H9 (cell line): ENCODE data around the gene MYOCD. TPM values are rescaled to one million over a fixed set of nuclear protein-coding genes. Genes with fewer than 3 reads are reported as not detected.

ENCODE experiments used
- DNase-seq: peaks from one replicate; pipeline ENCODE4 v3.0.0-alpha.2; 2017
- H2AFZ ChIP-seq: one replicate; pipeline ENCODE4 v1.6.1; 2013; ENCODE audit warnings: mild to moderate bottlenecking, low read length, control low read depth, moderate library complexity
- H2AK5ac ChIP-seq: 2 replicates; pipeline ENCODE4 v1.6.1; 2013; ENCODE audit warnings: low read length, control low read depth, mixed read lengths; ENCODE audit not compliant: insufficient read length
- H2BK120ac ChIP-seq: one replicate; pipeline ENCODE4 v1.6.1; 2013; ENCODE audit warnings: low read depth, mild to moderate bottlenecking, low read length, control low read depth, inconsistent platforms; ENCODE audit not compliant: poor library complexity, severe bottlenecking
- H2BK12ac ChIP-seq: 2 replicates; pipeline ENCODE4 v1.6.1; 2013; ENCODE audit warnings: low read length, control low read depth, mixed read lengths, low read depth; ENCODE audit not compliant: insufficient read length
- H2BK15ac ChIP-seq: 2 replicates; pipeline ENCODE4 v1.6.1; 2013; ENCODE audit warnings: low read depth, low read length, control low read depth
- H2BK20ac ChIP-seq: one replicate; pipeline ENCODE4 v1.6.1; 2013; ENCODE audit warnings: low read depth, mild to moderate bottlenecking, low read length, control low read depth, inconsistent platforms; ENCODE audit not compliant: poor library complexity, severe bottlenecking
- H2BK5ac ChIP-seq: 2 replicates; pipeline ENCODE4 v1.6.1; 2013; ENCODE audit warnings: low read length, control low read depth, mixed read lengths; ENCODE audit not compliant: insufficient read length
- H3K14ac ChIP-seq: 2 replicates; pipeline ENCODE4 v1.6.1; 2013; ENCODE audit warnings: low read length, control low read depth; ENCODE audit not compliant: insufficient read depth
- H3K18ac ChIP-seq: 2 replicates; pipeline ENCODE4 v1.6.1; 2013; ENCODE audit warnings: low read depth, mild to moderate bottlenecking, mixed read lengths, low read length, control low read depth; ENCODE audit not compliant: insufficient read length
- H3K23ac ChIP-seq: 2 replicates; pipeline ENCODE4 v1.6.1; 2013; ENCODE audit warnings: low read length, control low read depth, mixed read lengths, low read depth; ENCODE audit not compliant: insufficient read length
- H3K23me2 ChIP-seq: 2 replicates; pipeline ENCODE4 v1.6.1; 2013; ENCODE audit warnings: low read depth, mild to moderate bottlenecking, mixed read lengths, low read length, control low read depth; ENCODE audit not compliant: insufficient read length, poor library complexity, severe bottlenecking
- H3K27ac ChIP-seq: 2 replicates; pipeline ENCODE4 v1.5.1; 2013; ENCODE audit warnings: low read length, control low read depth, mixed read lengths, low read depth; ENCODE audit not compliant: insufficient read length
- H3K27me3 ChIP-seq: 2 replicates; pipeline ENCODE4 v1.6.1; 2013; ENCODE audit warnings: low read length, control low read depth, inconsistent platforms; ENCODE audit not compliant: insufficient read depth
- H3K4ac ChIP-seq: 2 replicates; pipeline ENCODE4 v1.6.1; 2013; ENCODE audit warnings: low read depth, mild to moderate bottlenecking, control low read depth, inconsistent platforms, low read length, moderate library complexity
- H3K4me1 ChIP-seq: 2 replicates; pipeline ENCODE4 v1.6.1; 2013; ENCODE audit warnings: low read length, control low read depth, inconsistent platforms; ENCODE audit not compliant: insufficient read depth
- H3K4me2 ChIP-seq: 2 replicates; pipeline ENCODE4 v1.6.1; 2013; ENCODE audit warnings: low read length, control low read depth, mixed read lengths; ENCODE audit not compliant: insufficient read length, insufficient read depth
- H3K56ac ChIP-seq: 2 replicates; pipeline ENCODE4 v1.6.1; 2013; ENCODE audit warnings: low read depth, mild to moderate bottlenecking, mixed read lengths, low read length, control low read depth; ENCODE audit not compliant: insufficient read length
- H3K79me1 ChIP-seq: 2 replicates; pipeline ENCODE4 v1.6.1; 2013; ENCODE audit warnings: low read depth, mild to moderate bottlenecking, moderate library complexity, low read length, control low read depth, inconsistent platforms; ENCODE audit not compliant: insufficient read depth, poor library complexity, severe bottlenecking
- H3K79me2 ChIP-seq: 2 replicates; pipeline ENCODE4 v1.6.1; 2013; ENCODE audit warnings: low read length, control low read depth, inconsistent platforms; ENCODE audit not compliant: insufficient read depth
- H3K9ac ChIP-seq: 2 replicates; pipeline ENCODE4 v1.6.1; 2013; ENCODE audit warnings: low read length, control low read depth, mixed read lengths; ENCODE audit not compliant: insufficient read length; ENCODE audit errors: extremely low read depth
- H3K9me3 ChIP-seq: one replicate; pipeline ENCODE4 v1.6.1; 2013; ENCODE audit warnings: low read depth, low read length, inconsistent platforms; ENCODE audit not compliant: control insufficient read depth
- H3T11ph ChIP-seq: one replicate; pipeline ENCODE4 v1.6.1; 2013; ENCODE audit warnings: mild to moderate bottlenecking, low read length, control low read depth, inconsistent platforms
- H4K20me1 ChIP-seq: one replicate; pipeline ENCODE4 v1.6.1; 2013; ENCODE audit not compliant: control insufficient read depth, insufficient read length, insufficient read depth
- H4K5ac ChIP-seq: 2 replicates; pipeline ENCODE4 v1.6.1; 2013; ENCODE audit warnings: low read depth, mild to moderate bottlenecking, mixed read lengths, low read length, control low read depth; ENCODE audit not compliant: insufficient read length
- H4K8ac ChIP-seq: replicated peaks from 2 replicates; pipeline ENCODE4 v1.6.1; 2013; ENCODE audit warnings: low read length, control low read depth, mixed read lengths, low read depth; ENCODE audit not compliant: insufficient read length
- H4K91ac ChIP-seq: 2 replicates; pipeline ENCODE4 v1.6.1; 2013; ENCODE audit warnings: low read depth, mild to moderate bottlenecking, moderate library complexity, mixed read lengths, low read length, control low read depth; ENCODE audit not compliant: insufficient read length
- H3K27ac Mint-ChIP-seq, 3 experiments: 2 replicates in 2 of 3; 3 replicates in 1 of 3; pipeline ENCODE4 v1.8.0; 2020 to 2021; ENCODE audit warnings: mixed read lengths in 3 of 3, mild to moderate bottlenecking in 1 of 3, moderate library complexity in 1 of 3
- H3K27me3 Mint-ChIP-seq: 2 replicates; pipeline ENCODE4 v1.8.0; 2021; ENCODE audit warnings: low read depth, mild to moderate bottlenecking, moderate library complexity, mixed read lengths
- H3K36me3 Mint-ChIP-seq, 3 experiments: 2 replicates in 2 of 3; 3 replicates in 1 of 3; pipeline ENCODE4 v1.8.0; 2020 to 2021; ENCODE audit warnings: low read depth in 3 of 3, mixed read lengths in 3 of 3; ENCODE audit not compliant: insufficient read depth in 1 of 3
- H3K4me1 Mint-ChIP-seq, 2 experiments: 2 replicates each; pipeline ENCODE4 v1.8.0; 2020; ENCODE audit warnings: mixed read lengths in 2 of 2
- H3K4me3 Mint-ChIP-seq, 2 experiments: 2 replicates in 1 of 2; 3 replicates in 1 of 2; pipeline ENCODE4 v1.8.0; 2020 to 2021; ENCODE audit warnings: mild to moderate bottlenecking in 2 of 2, mixed read lengths in 2 of 2, moderate library complexity in 1 of 2
- H3K9me3 Mint-ChIP-seq, 2 experiments: 2 replicates in 1 of 2; 3 replicates in 1 of 2; pipeline ENCODE4 v1.8.0; 2020; ENCODE audit warnings: mild to moderate bottlenecking in 2 of 2, mixed read lengths in 2 of 2, moderate library complexity in 1 of 2
- WGBS: extraction: QIAGEN DNeasy Blood & Tissue Kit; methylation state at CpG from one replicate; pipeline ENCODE4 v1.1.7; 2013; ENCODE audit warnings: missing lambda C conversion rate, low lambda C conversion rate, mixed read lengths; ENCODE audit not compliant: insufficient read length; ENCODE audit errors: extremely low coverage; 5-methylcytosine and 5-hydroxymethylcytosine counted together
- total RNA-seq: library from RNA; stranded (reverse); gene quantifications from 2 replicates; pipeline ENCODE4 v1.2.1, GENCODE V29; 2021
- TF ChIP-seq, protein P1 (sequence below): fragments of 200-600 bp; sonication (generic); conservative IDR thresholded peaks from 3 replicates; pipeline ENCODE4 v1.8.0; 2021; ENCODE audit warnings: antibody characterized with exemption, mild to moderate bottlenecking

MYOCD gene
- total RNA-seq, 1 experiment from 2014 or later, result 0.17 TPM

DNA sequence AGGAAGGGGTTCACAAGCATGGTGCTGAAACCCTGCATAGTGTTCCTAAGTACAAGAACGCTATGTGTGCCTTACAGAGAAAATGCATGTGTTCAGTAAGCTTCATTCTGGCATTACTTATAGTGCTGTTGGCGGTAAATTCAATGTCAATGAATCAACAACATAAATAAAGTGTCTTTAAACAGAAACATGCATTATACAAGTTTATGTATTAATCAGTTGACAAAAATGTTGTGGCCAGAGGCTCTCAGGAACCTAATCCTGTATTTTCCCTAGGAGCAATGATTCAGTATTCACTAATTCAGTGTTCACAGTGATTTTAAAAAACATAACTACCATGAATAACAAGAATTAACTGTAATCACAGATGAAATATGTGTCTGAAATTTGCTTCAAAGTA is 47.1 kb upstream of the MYOCD start:
- Histone ChIP-seq H3K4ac (no peak overlapping the region), H3K56ac (no peak overlapping the region), H3K14ac (no peak overlapping the region), H3K9me3 (no peaks in the 10 kb centered on the region), H3K27ac (no peak overlapping the region), H4K5ac (no peak overlapping the region), H3K4me1 (peaks cover 7% of the 10 kb centered on the region; the same call in 1 of the 2 replicates), H2AK5ac (no peak overlapping the region), H3T11ph (no peak overlapping the region), H2BK120ac (no peak overlapping the region), H3K27me3 (no peaks in the 10 kb centered on the region), H2BK20ac (no peak overlapping the region), H3K23ac (no peak overlapping the region), H3K23me2 (no peaks in the 10 kb centered on the region), H2BK12ac (no peak overlapping the region), H3K79me1 (no peaks in the 10 kb centered on the region), H3K18ac (no peak overlapping the region), H2BK5ac (no peak overlapping the region), H4K91ac (no peak overlapping the region), H3K9ac (no peak overlapping the region), H2BK15ac (no peak overlapping the region), H4K20me1 (no peaks in the 10 kb centered on the region), H3K79me2 (no peaks in the 10 kb centered on the region), H3K4me2 (no peak overlapping the region), H2AFZ (no peak overlapping the region), H4K8ac (no peak overlapping the region)
- TF ChIP-seq, protein P1, sequence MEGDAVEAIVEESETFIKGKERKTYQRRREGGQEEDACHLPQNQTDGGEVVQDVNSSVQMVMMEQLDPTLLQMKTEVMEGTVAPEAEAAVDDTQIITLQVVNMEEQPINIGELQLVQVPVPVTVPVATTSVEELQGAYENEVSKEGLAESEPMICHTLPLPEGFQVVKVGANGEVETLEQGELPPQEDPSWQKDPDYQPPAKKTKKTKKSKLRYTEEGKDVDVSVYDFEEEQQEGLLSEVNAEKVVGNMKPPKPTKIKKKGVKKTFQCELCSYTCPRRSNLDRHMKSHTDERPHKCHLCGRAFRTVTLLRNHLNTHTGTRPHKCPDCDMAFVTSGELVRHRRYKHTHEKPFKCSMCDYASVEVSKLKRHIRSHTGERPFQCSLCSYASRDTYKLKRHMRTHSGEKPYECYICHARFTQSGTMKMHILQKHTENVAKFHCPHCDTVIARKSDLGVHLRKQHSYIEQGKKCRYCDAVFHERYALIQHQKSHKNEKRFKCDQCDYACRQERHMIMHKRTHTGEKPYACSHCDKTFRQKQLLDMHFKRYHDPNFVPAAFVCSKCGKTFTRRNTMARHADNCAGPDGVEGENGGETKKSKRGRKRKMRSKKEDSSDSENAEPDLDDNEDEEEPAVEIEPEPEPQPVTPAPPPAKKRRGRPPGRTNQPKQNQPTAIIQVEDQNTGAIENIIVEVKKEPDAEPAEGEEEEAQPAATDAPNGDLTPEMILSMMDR, result no peak
- Mint-ChIP-seq H3K9me3 (no peaks in the 10 kb centered on the region), H3K4me1 (peaks cover 23 to 24% of the 10 kb centered on the region in 2 experiments), H3K36me3 (no peaks in the 10 kb centered on the region), H3K4me3 (no peak overlapping the region), H3K27ac (no peak overlapping the region), H3K27me3 (no peaks in the 10 kb centered on the region)
- no CpG with 5 or more reads among the region's 2 CpGs for WGBS
- DNase-seq, result no peak
